HG03571 (cell line): ENCODE data around the gene EML5.
A peak's percentile ranks its signal among the peaks of the same experiment; 100 is the strongest.

ENCODE experiments used
- ATAC-seq: cut with Tn5 transposase; IDR thresholded peaks from one replicate; pipeline ENCODE4 v1.9.1; 2021; ENCODE audit not compliant: unreplicated experiment

Gene EML5

DNA sequence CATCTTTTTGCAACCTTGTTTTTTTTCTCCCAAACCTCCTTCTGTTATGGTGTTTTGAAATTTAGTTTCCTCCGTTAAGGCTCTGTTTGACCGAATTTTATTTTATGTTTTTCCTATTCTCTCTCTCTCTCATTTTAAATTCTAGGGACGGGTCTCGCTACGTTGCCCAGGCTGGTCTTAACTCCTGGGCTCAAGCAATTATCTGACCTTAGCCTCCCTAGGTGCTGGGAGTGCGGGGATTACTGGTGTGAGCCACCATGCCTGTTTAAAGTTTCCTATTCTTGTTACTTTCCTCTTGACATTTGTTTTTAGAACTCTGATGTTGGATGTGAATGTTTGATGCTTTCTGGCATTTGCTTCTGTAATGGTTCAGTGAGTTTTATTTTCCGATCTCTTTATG, 228.9 kb downstream of the EML5 start:
- no peak for ATAC-seq

DNA sequence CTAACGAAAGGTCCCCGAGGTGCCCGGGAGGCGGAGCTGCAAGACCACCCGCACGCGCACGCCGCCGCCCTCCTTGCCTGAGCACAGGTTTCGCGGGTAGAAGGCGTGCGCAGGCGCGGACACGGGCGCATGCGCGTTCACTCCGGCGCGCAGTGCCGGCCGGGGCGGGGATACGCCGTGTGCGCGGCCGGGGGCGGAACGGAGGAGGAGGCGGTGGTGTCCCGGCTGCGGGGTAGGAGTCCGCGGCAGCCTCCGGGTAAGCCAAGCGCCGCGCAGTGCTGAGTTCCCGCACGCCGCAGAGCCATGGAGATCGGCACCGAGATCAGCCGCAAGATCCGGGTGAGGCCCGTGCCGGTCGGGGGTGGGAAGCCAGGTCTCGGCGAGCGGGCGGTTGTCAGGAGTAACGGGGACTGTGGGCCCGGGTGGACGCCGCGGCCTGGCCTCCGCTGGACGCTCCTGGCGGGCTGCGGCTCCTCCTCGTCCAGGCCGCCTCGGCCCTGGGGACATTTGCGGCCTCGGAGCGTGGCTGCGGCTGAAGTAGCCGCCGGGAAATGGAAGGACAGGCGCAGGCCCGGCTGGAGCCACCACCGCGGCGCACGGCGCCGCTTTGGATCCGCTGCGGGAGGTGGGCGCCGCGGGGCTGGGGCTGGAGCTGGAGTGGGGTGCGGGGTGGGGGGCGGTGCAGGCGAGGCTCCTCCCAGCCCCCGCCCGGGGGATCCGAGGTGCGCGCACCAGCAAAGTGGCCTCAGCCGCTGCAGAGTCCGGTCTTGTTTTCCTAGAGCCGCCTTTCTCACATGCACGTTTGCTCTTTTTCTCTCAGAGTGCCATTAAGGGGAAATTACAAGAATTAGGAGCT, 229.7 kb downstream of the EML5 start, which contains the start of gene ZC3H14:
TSS of gene ZC3H14 (plus strand) at position 207 of the 856 bp plus-strand sequence. CDS start at position 304, 97 bp downstream.
- ATAC-seq, result peak; percentile 94

DNA sequence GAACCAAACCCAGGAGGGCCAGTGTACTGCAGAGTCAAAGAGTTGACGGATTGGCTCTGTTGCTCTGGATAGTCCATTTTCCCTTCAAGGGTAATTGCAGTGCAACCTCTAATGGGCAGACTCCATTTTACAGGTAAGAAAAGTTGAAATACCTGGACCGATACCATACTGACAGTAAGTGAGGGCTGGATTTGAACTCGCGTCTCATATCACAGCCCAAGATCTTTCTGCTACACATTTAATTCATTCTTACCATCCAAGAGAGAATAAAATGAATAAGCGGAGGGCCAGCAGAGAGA, 230.3 kb downstream of the EML5 start:
- ATAC-seq, result no peak
